ENCODE results near the gene PRRX2. TPM values are rescaled to one million over a fixed set of nuclear protein-coding genes. Genes with fewer than 3 reads are reported as not detected.
A peak's percentile ranks its signal among the peaks of the same experiment; 100 is the strongest.

PRRX2 gene
- polyA plus RNA-seq, 1 experiment = 8.3 TPM

GRCh38 chr9:129666575-129666974 lies 1.1 kb downstream of the PRRX2 start:
- no peaks in the 10 kb centered on the region; the same call in 1 of the 2 replicates for H3K9me3 ChIP-seq (ENCODE audit: control insufficient read depth, insufficient read depth, low read length)
- no peak for DNase-seq (ENCODE audit: low read depth, low spot score)
- H3K27me3 ChIP-seq (ENCODE audit: control insufficient read depth, insufficient read depth, low read length) = no peaks in the 10 kb centered on the region
- POLR2A ChIA-PET = interaction anchor here (0.6 to 0.7 kb wide), 2 partner anchors 16 to 31 kb away, joined by 3 read pairs; no protein-coding TSS in a partner anchor
- H3K27ac ChIP-seq (ENCODE audit: low read depth, low read length) = no peak overlapping the region
- H3K4me3 ChIP-seq (ENCODE audit: low read depth, low read length) = peak overlapping the region; percentile 75
- CTCF ChIA-PET = interaction anchor here (0.9 to 1.1 kb wide), 2 partner anchors 59 to 60 kb away, joined by 3 to 6 read pairs; no protein-coding TSS in a partner anchor
- TF ChIP-seq CTCF (IDR thresholded peaks at IDR 0.05; ENCODE audit: low read depth, low read length) = no peak

DNA sequence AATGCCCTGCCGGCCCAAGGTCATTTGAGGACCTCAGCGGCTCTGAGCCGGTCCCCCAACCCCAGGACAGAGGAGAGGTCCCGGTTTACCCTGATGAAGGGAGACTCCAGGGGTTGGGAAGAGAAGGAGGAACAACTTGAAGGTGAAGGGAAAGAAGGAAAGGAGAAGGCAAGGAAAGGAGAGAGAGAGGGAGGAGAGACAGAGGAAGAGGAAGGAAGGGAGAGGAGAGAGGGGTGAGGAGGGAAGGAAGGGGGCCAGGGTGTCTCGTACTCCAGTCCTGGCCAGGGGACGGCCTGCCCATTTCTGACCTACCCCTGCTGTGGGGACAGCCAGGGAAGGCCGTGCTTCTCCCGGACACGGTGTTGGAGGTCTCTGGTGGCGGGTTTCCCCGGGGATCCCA lies 1.9 kb downstream of the PRRX2 start:
- CTCF ChIA-PET = interaction anchor here (0.5 to 0.6 kb wide), 2 partner anchors 33 to 46 kb away, joined by 3 to 5 read pairs; no protein-coding TSS in a partner anchor
- peak overlapping the region; percentile 75 for H3K4me3 ChIP-seq (ENCODE audit: low read depth, low read length)
- no peak for DNase-seq (ENCODE audit: low read depth, low spot score)
- no peak overlapping the region for H3K27ac ChIP-seq (ENCODE audit: low read depth, low read length)
- TF ChIP-seq CTCF (IDR thresholded peaks at IDR 0.05; ENCODE audit: low read depth, low read length) = no peak
- H3K27me3 ChIP-seq (ENCODE audit: control insufficient read depth, insufficient read depth, low read length) = no peaks in the 10 kb centered on the region
- H3K9me3 ChIP-seq (ENCODE audit: control insufficient read depth, insufficient read depth, low read length) = no peaks in the 10 kb centered on the region; the same call in 1 of the 2 replicates
- POLR2A ChIA-PET = no interaction called here

- CTCF ChIA-PET = no interaction called here
- POLR2A ChIA-PET = no interaction called here
- DNase-seq (ENCODE audit: low read depth, low spot score) = no peak
Measured at GRCh38 chr9:129667850-129668249, 2.4 kb downstream of the PRRX2 start.

DNA sequence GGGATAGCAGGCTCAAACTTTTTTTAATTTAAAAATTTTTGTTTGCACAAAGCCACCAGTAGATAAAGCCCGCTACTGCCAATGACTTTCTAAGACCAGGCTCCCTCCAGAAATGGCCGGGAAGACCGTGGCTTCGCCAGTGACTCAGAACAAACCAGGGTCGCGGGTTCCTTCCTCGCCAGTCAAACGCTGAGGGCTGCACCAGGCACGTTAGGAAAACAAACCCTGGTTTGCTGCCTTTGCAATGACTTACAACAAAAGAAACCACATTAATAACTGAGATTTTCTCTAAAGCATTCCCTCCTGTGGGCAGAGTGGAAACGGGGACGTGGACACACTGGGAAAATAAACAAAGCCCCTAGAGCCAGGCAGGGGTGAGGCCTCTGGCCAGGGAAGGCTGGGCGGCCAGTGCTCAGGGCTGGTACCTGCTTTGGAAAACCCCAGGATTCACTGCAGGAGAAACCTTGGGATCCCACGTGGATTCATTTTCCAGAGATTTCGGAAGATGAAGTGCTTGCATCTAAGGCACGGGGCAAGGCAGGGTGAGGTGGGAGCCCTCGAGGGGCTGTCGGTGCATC lies 3.8 kb downstream of the PRRX2 start:
- no peaks in the 10 kb centered on the region for H3K27me3 ChIP-seq (ENCODE audit: control insufficient read depth, insufficient read depth, low read length)
- no peak overlapping the region for H3K4me3 ChIP-seq (ENCODE audit: low read depth, low read length)
- ChIA-PET CTCF (no interaction called here), POLR2A (no interaction called here)
- no peaks in the 10 kb centered on the region; the same call in 1 of the 2 replicates for H3K9me3 ChIP-seq (ENCODE audit: control insufficient read depth, insufficient read depth, low read length)
- TF ChIP-seq CTCF (IDR thresholded peaks at IDR 0.05; ENCODE audit: low read depth, low read length) = no peak
- peak; percentile 59 for DNase-seq (ENCODE audit: low read depth, low spot score)
- peak overlapping the region; percentile 89 for H3K27ac ChIP-seq (ENCODE audit: low read depth, low read length)

More at GRCh38 chr9:129667850-129668249, 2.4 kb downstream of the PRRX2 start:
- Histone ChIP-seq H3K27me3 (ENCODE audit: control insufficient read depth, insufficient read depth, low read length) (no peaks in the 10 kb centered on the region), H3K9me3 (ENCODE audit: control insufficient read depth, insufficient read depth, low read length) (no peaks in the 10 kb centered on the region; the same call in 1 of the 2 replicates), H3K4me3 (ENCODE audit: low read depth, low read length) (peak overlapping the region; percentile 75), H3K27ac (ENCODE audit: low read depth, low read length) (no peak overlapping the region)
- TF ChIP-seq CTCF (IDR thresholded peaks at IDR 0.05; ENCODE audit: low read depth, low read length) = no peak

DNA sequence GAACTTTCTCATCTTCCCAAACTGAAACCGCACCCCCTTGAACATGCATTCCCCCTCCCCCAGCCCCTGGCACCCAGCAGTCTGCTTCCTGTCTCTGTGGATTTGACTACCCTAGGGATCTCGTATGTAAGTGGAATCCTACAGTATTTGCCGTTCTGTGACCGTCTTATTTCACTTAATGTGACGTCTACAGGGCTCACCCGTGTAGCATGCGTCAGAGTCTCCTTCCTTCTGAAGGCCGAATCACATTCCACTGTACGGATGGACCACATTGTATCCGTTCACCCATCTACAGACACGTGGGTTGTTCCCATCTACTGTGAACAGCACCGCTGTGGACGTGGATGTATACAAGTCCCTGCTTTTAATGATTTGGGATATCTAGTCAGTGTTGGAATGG lies 4.5 kb downstream of the PRRX2 start:
- H3K27ac ChIP-seq (ENCODE audit: low read depth, low read length) = no peak overlapping the region
- no peak overlapping the region for H3K4me3 ChIP-seq (ENCODE audit: low read depth, low read length)
- CTCF ChIA-PET = no interaction called here
- H3K9me3 ChIP-seq (ENCODE audit: control insufficient read depth, insufficient read depth, low read length) = no peaks in the 10 kb centered on the region; the same call in 1 of the 2 replicates
- POLR2A ChIA-PET = no interaction called here
- no peak for DNase-seq (ENCODE audit: low read depth, low spot score)
- H3K27me3 ChIP-seq (ENCODE audit: control insufficient read depth, insufficient read depth, low read length) = no peaks in the 10 kb centered on the region
- TF ChIP-seq CTCF (IDR thresholded peaks at IDR 0.05; ENCODE audit: low read depth, low read length) = no peak
